Activated CD4-positive, alpha-beta T cell treated with anti-CD3 and anti-CD28 coated beads, Interleukin-2, amount 10 ng/mL, durations not matched to agents 7 days and 5 days (primary cell): Measurements from ENCODE around the gene P2RY8. TPM values are rescaled to one million over a fixed set of nuclear protein-coding genes. Genes with fewer than 3 reads are reported as not detected.
"Not testable (repeated sequence)": the region's sequence is repeated elsewhere in the genome, so short reads cannot be mapped to it uniquely, and the experiment has no call there.

Source experiments
- CTCF ChIA-PET: fragments of 350-600 bp; sonication (Branson Sonifier 250); formaldehyde crosslinking; loops from one replicate; lab custom pipeline; 2021; ENCODE audit warnings: antibody characterized with exemption; lab: Charles Lee
- POLR2A ChIA-PET: fragments of 350-600 bp; sonication (Branson Sonifier 250); formaldehyde crosslinking; loops from one replicate; lab custom pipeline; 2021; ENCODE audit warnings: antibody characterized with exemption; lab: Charles Lee
- DNase-seq: peaks from one replicate; pipeline ENCODE4 v3.0.0-alpha.2; 2020
- H3K27ac Mint-ChIP-seq: one replicate; pipeline ENCODE4 v1.8.0; 2021; ENCODE audit warnings: mild to moderate bottlenecking, moderate library complexity, mixed read lengths
- H3K27me3 Mint-ChIP-seq: one replicate; pipeline ENCODE4 v1.8.0; 2021; ENCODE audit warnings: mixed read lengths
- H3K36me3 Mint-ChIP-seq: one replicate; pipeline ENCODE4 v1.8.0; 2021; ENCODE audit warnings: low read depth, mixed read lengths
- H3K4me1 Mint-ChIP-seq: one replicate; pipeline ENCODE4 v1.8.0; 2021; ENCODE audit warnings: mixed read lengths
- H3K4me3 Mint-ChIP-seq: one replicate; pipeline ENCODE4 v1.8.0; 2021; ENCODE audit warnings: mild to moderate bottlenecking, moderate library complexity, mixed read lengths
- H3K9me3 Mint-ChIP-seq: one replicate; pipeline ENCODE4 v1.8.0; 2021; ENCODE audit warnings: mixed read lengths
- total RNA-seq, 2 experiments: library from RNA; stranded (reverse); gene quantifications; one replicate each; pipeline ENCODE4 v1.2.3, GENCODE V29; 2021

P2RY8 gene
- total RNA-seq, 2 experiments from 2014 or later, result 99.1 to 107 TPM

GRCh38 chrX:1485033-1485432 lies 52.0 kb downstream of the P2RY8 start:
- CTCF ChIA-PET, result no interaction called here
- Mint-ChIP-seq H3K9me3 (peaks cover 4% of the 10 kb centered on the region), H3K36me3 (peaks cover 80% of the 10 kb centered on the region), H3K4me3 (no peak overlapping the region), H3K27me3 (no peaks in the 10 kb centered on the region), H3K4me1 (peaks cover 64% of the 10 kb centered on the region), H3K27ac (no peak overlapping the region)
- peak; percentile 5 for DNase-seq
- POLR2A ChIA-PET, result no interaction called here

GRCh38 chrX:1484638-1485019 lies 52.4 kb downstream of the P2RY8 start:
- ChIA-PET CTCF (no interaction called here), POLR2A (no interaction called here)
- Mint-ChIP-seq H3K9me3 (peaks cover 8% of the 10 kb centered on the region), H3K4me1 (peaks cover 68% of the 10 kb centered on the region), H3K36me3 (peaks cover 84% of the 10 kb centered on the region), H3K27me3 (no peaks in the 10 kb centered on the region), H3K4me3 (no peak overlapping the region), H3K27ac (peak overlapping the region; percentile 89)
- peak; percentile 5 for DNase-seq

GRCh38 chrX:1483843-1484637 lies 52.9 kb downstream of the P2RY8 start:
- no peaks in the 10 kb centered on the region for H3K27me3 Mint-ChIP-seq
- H3K4me3 Mint-ChIP-seq, result no peak overlapping the region
- peaks cover 12% of the 10 kb centered on the region for H3K9me3 Mint-ChIP-seq
- peak; percentile 9 for DNase-seq
- POLR2A ChIA-PET, result no interaction called here
- CTCF ChIA-PET, result no interaction called here
- H3K4me1 Mint-ChIP-seq, result peaks cover 70% of the 10 kb centered on the region
- H3K36me3 Mint-ChIP-seq, result peaks cover 85% of the 10 kb centered on the region
- peak overlapping the region; percentile 89 for H3K27ac Mint-ChIP-seq

- Mint-ChIP-seq H3K9me3 (peaks cover 15% of the 10 kb centered on the region), H3K4me3 (peak overlapping the region; percentile 75), H3K4me1 (peaks cover 79% of the 10 kb centered on the region), H3K36me3 (peaks cover 84% of the 10 kb centered on the region), H3K27ac (peak overlapping the region; percentile 97)
- POLR2A ChIA-PET, H3K27me3 Mint-ChIP-seq, CTCF ChIA-PET, DNase-seq: not testable (repeated sequence)
Observed at GRCh38 chrX:1482530-1482928, 54.5 kb downstream of the P2RY8 start.

- Mint-ChIP-seq H3K36me3 (peaks cover 84% of the 10 kb centered on the region), H3K9me3 (peaks cover 18% of the 10 kb centered on the region), H3K4me3 (peak overlapping the region; percentile 75), H3K4me1 (peaks cover 78% of the 10 kb centered on the region), H3K27ac (peak overlapping the region; percentile 97), H3K27me3 (no peaks in the 10 kb centered on the region)
- DNase-seq, result peak; percentile 87
- POLR2A ChIA-PET, result no interaction called here
- CTCF ChIA-PET, result no interaction called here
Observed at GRCh38 chrX:1481636-1482529, 55.1 kb downstream of the P2RY8 start.

- peak overlapping the region; percentile 30 for H3K4me3 Mint-ChIP-seq
- H3K9me3 Mint-ChIP-seq, result peaks cover 14% of the 10 kb centered on the region
- no peaks in the 10 kb centered on the region for H3K27me3 Mint-ChIP-seq
- DNase-seq, result peak; percentile 4
- peaks cover 85% of the 10 kb centered on the region for H3K4me1 Mint-ChIP-seq
- CTCF ChIA-PET, result no interaction called here
- POLR2A ChIA-PET, result no interaction called here
- H3K27ac Mint-ChIP-seq, result peak overlapping the region; percentile 97
- H3K36me3 Mint-ChIP-seq, result peaks cover 83% of the 10 kb centered on the region
Observed at GRCh38 chrX:1480082-1480785, 56.8 kb downstream of the P2RY8 start.

- peak; percentile 4 for DNase-seq
- Mint-ChIP-seq H3K27me3 (no peaks in the 10 kb centered on the region), H3K9me3 (peaks cover 18% of the 10 kb centered on the region), H3K4me1 (peaks cover 91% of the 10 kb centered on the region), H3K36me3 (peaks cover 84% of the 10 kb centered on the region), H3K4me3 (no peak overlapping the region), H3K27ac (peak overlapping the region; percentile 31)
- POLR2A ChIA-PET, result no interaction called here
- CTCF ChIA-PET, result no interaction called here
Observed at GRCh38 chrX:1477801-1478458, 59.1 kb downstream of the P2RY8 start.

GRCh38 chrX:1477229-1477628 lies 59.8 kb downstream of the P2RY8 start:
- no peak overlapping the region for H3K4me3 Mint-ChIP-seq
- peaks cover 83% of the 10 kb centered on the region for H3K36me3 Mint-ChIP-seq

GRCh38 chrX:1476682-1477081 lies 60.3 kb downstream of the P2RY8 start:
- CTCF ChIA-PET, result no interaction called here
- Mint-ChIP-seq H3K4me3 (no peak overlapping the region), H3K4me1 (peaks cover 91% of the 10 kb centered on the region), H3K9me3 (peaks cover 21% of the 10 kb centered on the region), H3K36me3 (peaks cover 84% of the 10 kb centered on the region), H3K27ac (peak overlapping the region; percentile 31), H3K27me3 (no peaks in the 10 kb centered on the region)
- POLR2A ChIA-PET, result no interaction called here
- peak; percentile 4 for DNase-seq

More at GRCh38 chrX:1477229-1477628, 59.8 kb downstream of the P2RY8 start:
- POLR2A ChIA-PET, result no interaction called here
- Mint-ChIP-seq H3K27ac (peak overlapping the region; percentile 31), H3K9me3 (peaks cover 18% of the 10 kb centered on the region), H3K4me1 (peaks cover 91% of the 10 kb centered on the region), H3K27me3 (no peaks in the 10 kb centered on the region)
- CTCF ChIA-PET, result no interaction called here
- no peak for DNase-seq

- Mint-ChIP-seq H3K4me3 (no peak overlapping the region), H3K4me1 (peaks cover 88% of the 10 kb centered on the region), H3K9me3 (peaks cover 21% of the 10 kb centered on the region), H3K36me3 (peaks cover 81% of the 10 kb centered on the region), H3K27me3 (no peaks in the 10 kb centered on the region), H3K27ac (no peak overlapping the region)
- ChIA-PET CTCF (no interaction called here), POLR2A (no interaction called here)
- peak; percentile 5 for DNase-seq
Observed at GRCh38 chrX:1475881-1476280, 61.1 kb downstream of the P2RY8 start.

GRCh38 chrX:1475481-1475880 lies 61.5 kb downstream of the P2RY8 start:
- H3K27ac Mint-ChIP-seq, result peak overlapping the region; percentile 72
- peaks cover 21% of the 10 kb centered on the region for H3K9me3 Mint-ChIP-seq
- peaks cover 80% of the 10 kb centered on the region for H3K36me3 Mint-ChIP-seq
- DNase-seq, result no peak
- H3K4me1 Mint-ChIP-seq, result peaks cover 89% of the 10 kb centered on the region
- ChIA-PET POLR2A (no interaction called here), CTCF (no interaction called here)
- no peak overlapping the region for H3K4me3 Mint-ChIP-seq
- no peaks in the 10 kb centered on the region for H3K27me3 Mint-ChIP-seq

- CTCF ChIA-PET, POLR2A ChIA-PET, H3K27me3 Mint-ChIP-seq, H3K4me3 Mint-ChIP-seq: not testable (repeated sequence)
- Mint-ChIP-seq H3K36me3 (peaks cover 77% of the 10 kb centered on the region), H3K4me1 (peaks cover 87% of the 10 kb centered on the region), H3K27ac (peak overlapping the region; percentile 33), H3K9me3 (peaks cover 16% of the 10 kb centered on the region)
- DNase-seq, result peak; percentile 4
Observed at GRCh38 chrX:1474593-1474992, 62.4 kb downstream of the P2RY8 start.
